Measurements from ENCODE around the gene KBTBD12.
"Not testable (repeated sequence)": the region's sequence is repeated elsewhere in the genome, so short reads cannot be mapped to it uniquely, and the experiment has no call there.

Gene KBTBD12

DNA sequence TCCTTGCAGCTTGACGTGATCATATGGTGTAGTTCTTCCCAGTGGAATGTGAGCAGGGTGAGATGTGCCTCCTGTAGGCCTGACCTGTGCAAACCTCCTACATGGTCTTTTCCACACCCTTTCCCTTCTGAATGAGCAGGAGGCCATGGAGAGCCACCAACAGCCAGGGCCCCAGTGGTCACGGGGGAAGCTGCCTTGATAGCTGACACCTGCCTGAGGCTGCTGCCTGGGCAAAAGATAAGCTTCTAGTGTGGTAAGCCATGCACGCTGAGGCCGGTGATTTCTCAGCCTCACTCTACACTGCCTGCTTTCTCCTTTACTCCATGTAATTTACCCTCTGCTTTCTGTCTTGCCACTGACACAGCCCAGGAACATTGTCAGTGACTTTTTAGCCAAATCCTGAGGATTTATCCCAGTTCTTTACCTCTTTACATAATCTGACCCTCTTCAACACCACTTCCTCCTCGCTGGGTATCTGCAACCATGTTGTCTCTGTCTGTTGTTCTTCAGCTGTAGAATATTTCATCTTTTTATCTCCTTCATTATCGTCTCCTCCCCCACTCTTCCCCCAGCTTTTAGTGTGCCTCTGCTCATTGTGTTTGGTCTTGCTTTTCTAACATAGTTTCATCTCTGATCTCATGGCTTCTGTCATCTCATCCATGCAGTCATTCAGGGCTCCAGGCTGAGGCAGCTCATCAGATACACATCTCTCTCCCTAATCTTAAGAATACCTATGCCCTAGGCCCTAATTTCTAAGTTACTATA is 11.2 kb upstream of the KBTBD12 start:
- no peak for DNase-seq

DNA sequence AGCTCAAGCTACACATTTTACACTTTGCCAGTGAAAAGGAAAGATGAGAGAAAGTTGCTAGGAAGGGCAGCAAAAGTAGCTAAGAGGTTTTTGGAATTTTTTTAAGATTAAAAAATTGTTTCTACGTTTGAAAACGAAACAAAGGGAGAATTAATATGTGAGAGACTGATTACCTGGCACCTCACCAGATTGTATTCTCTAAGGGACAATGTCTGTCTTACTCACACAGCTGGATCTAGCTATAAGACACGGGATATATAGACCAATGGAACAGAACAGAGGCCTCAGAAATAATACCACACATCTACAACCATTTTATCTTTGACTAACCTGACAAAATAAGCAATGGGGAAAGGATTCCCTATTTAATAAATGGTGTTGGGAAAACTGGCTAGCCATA is 9.5 kb upstream of the KBTBD12 start:
- DNase-seq, result no peak

- not testable (repeated sequence) for DNase-seq
Measured at GRCh38 chr3:127906653-127907052, 8.4 kb upstream of the KBTBD12 start.

DNA sequence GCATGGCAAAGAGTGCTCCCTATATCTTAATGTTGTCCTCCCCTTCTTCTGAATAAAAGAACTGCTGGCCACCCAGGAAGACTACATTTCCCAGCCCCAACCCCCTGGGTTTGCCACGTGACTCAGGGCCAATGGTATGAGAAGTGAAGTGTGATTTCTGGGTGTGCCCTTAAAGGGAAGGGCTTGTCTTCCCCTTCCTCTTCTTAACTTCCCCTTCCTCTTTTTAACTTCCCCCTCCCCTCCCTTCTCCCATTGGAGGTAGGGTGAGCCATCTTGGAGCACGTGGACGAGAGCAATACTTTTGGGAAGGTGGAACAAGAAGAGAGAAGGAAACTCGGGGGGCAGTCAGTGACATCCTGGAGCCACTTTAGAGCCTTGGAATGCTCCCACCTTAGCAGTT is 6.8 kb upstream of the KBTBD12 start:
- DNase-seq, result no peak

DNA sequence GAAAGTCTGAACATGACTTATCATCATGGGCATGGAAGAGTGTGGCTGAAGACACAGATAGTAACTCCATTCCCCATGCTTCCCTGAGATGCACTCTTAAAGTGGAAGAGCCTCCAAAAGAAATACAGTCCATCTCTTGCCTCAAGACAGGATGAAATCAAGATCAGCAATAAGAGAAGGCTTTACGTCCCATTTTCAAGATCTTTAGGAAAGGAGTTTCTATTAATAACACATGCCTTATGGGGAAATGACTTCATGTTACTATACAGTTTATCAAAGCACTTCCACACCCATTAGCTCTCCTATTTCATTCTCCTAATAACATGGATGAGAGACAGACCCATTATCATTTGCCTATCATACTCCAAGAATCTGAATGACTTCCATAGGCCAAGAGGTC is 6.1 kb upstream of the KBTBD12 start:
- DNase-seq, result no peak

DNA sequence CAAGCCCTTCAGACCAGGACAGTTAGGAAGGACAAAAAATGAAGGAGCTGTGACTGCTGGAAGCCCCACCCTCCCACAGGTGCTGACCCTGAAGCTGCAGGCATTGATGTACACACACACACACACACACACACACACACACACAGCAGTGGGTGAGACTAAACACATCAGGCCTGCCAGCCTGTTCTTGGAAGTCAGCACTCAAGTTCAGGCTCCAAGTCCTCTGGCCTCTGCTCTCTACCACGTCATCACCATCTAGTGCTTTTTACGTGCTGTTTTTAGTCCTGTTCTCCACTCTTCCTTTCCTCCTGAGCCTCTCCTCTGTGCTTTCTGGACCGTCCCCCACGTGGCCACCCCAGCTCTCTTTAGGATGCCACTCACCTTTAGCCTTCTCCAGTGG is 5.4 kb upstream of the KBTBD12 start:
- DNase-seq, result no peak

DNA sequence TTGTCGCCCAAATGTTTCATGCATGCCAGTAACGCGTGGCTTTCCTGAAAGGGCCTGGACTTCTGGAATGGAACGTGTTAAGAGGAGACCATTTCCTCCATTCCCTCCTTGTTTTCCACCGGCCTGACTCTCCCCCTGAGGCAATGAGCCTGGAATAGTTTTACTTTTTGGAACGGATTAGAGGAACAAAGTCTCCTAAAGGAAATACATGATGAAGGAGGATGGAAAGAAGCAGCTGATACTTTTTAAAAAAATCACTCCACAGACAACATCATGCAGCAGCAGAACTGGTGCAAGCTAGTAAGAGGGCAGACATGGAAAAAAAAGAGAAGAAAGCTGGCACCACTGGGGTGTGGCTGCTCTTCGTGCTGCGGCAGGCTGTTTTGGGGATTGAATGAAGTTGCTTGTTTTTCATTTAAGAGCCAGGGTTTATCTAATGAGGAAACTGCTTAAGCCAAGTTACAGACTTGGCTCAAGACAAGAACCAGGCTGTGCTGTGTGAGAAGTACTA is 3.6 kb upstream of the KBTBD12 start:
- DNase-seq, result no peak

DNA sequence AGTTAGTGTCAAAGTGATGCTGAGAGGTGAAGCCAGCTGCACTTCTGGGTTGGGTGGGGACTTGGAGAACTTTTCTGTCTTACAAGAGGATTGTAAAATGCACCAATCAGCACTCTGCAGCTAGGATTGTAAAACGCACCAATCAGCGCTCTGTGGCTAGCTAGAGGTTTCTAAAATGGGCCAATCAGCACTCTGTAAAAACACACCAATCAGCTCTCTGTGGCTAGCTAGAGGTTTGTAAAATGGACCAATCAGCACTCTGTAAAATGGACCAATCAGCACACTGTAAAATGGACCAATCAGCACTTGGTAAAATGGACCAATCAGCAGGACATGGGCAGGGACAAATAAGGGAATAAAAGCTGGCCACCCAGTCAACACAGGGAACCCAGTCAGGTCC is 1.2 kb upstream of the KBTBD12 start:
- not testable (repeated sequence) for DNase-seq

DNA sequence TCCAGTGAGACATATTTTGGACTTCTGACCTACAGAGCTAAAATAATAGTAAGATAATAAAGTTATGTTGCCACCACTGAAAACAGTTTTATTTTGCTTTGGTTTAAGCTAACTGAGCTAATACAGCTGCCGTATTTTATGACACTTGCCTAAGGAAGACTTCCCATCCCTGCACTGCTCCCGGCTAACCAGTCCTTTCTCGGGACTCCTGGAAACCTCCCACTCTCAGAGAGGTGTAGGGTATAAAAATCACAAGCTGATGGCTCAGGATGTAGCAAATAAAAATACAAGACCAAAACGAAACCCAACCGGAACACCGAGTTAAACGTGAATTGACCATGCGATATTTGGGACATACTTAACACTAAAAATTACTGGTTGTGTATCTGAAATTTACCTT is 448 bp upstream of the KBTBD12 start:
- DNase-seq, result no peak

DNA sequence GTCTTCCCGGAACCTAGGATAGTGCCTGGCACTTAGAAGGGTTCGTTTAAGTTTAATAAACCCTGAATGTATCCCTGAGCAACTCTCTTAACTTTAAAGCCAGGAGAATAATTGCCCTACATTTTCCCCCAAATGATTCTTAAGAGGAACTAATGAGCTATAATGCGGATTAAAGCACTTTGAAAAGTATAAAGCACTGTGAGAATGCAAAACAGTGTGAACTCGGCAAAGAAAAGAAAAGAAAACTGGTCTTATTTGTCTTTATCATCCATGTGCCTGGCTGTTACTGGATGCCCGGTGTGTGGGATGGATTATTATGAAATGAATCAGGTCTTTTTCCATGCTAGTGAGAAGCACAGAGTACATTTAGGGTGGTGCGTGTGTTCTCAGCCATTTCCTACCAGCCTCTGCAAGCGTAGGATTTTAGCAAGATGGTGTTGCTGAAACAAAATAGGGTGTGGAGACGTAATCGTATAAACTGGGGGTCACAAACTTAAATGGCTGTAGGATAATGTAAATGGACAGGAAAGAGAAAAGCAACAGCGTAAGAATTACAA is 983 bp downstream of the KBTBD12 start:
- DNase-seq, result no peak

GRCh38 chr3:127920738-127921137 is 5.7 kb downstream of the KBTBD12 start:
- DNase-seq, result no peak

- DNase-seq, result no peak
Measured at GRCh38 chr3:127923611-127924010, 8.6 kb downstream of the KBTBD12 start.

GRCh38 chr3:127925384-127925783 is 10.4 kb downstream of the KBTBD12 start:
- DNase-seq, result no peak

DNA sequence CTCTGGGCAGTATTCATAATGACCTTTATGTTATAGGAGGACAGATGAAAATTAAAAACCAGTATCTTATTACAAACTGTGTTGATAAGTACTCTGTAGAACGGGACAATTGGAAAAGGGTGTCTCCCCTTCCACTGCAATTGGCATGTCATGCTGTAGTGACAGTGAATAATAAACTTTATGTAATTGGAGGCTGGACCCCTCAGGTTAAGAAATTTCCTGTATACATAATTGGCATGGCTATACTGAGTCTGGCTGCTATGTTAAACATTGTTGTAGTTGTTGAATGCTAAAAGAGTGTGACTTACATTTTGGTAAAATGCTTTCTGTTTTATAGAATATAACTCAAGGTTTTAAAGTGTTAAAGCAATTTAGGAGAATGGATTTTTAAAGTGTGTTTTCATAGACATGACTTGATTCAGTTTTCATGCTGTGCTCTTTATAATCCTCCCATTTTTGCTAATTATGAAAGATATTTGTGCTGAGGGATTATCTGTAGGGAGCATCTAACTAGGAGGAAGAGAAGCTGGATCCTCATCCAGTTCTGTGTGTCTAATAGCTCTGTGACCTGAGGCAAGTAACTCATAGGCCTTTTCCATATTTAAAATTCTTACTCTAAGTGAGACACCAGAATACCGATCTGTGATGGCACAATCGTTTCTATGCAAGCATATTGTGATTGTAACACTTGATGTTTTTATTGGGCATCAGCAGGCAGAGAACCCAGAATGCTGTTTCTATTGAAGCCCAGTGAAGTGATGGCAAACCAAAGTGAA is 13.0 kb downstream of the KBTBD12 start:
- DNase-seq, result no peak

- no peak for DNase-seq
Measured at GRCh38 chr3:127929818-127930413, 14.9 kb downstream of the KBTBD12 start.

- no peak for DNase-seq
Measured at GRCh38 chr3:127933396-127933795, 18.4 kb downstream of the KBTBD12 start.

DNA sequence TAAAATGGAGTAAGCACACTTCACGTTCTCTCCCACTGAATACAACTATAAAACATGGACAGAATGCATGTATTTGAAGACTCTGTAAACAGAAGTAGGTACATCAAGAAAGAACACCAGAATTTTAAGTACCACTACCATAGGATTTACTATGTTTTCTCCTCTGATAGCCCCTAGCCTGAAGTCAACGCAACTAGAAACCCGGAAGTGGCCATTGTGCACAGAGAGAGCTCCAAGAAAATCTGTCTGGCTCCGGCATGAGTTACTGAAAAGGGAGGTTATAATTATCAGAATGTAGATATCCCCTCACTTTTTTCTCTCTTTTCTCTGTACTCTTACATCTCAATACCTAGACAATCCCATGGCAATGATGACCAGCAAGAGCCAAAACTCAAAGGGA is 23.8 kb downstream of the KBTBD12 start:
- DNase-seq, result no peak

- DNase-seq, result no peak
Measured at GRCh38 chr3:127940116-127940515, 25.1 kb downstream of the KBTBD12 start.

DNA sequence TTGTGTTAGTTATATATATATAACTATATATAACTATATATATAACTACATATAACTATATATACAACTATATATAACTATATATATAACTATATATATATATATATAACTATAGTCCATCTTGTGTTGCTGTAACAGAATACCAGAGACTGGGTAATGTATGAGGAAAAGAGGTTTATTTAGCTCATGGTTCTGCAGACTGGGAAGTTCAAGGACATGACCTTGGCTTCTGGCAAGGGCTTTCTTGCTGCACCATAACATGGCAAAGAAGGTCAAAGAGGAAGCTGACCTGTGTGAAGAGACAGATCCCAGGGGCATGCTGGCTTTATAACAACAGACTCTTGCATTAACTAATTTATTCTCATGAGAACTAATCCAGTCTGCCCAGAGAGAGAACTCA is 27.6 kb downstream of the KBTBD12 start:
- DNase-seq, result no peak

GRCh38 chr3:127948211-127948610 is 33.2 kb downstream of the KBTBD12 start:
- no peak for DNase-seq

GRCh38 chr3:127949446-127950055 is 34.5 kb downstream of the KBTBD12 start:
- DNase-seq, result no peak

DNA sequence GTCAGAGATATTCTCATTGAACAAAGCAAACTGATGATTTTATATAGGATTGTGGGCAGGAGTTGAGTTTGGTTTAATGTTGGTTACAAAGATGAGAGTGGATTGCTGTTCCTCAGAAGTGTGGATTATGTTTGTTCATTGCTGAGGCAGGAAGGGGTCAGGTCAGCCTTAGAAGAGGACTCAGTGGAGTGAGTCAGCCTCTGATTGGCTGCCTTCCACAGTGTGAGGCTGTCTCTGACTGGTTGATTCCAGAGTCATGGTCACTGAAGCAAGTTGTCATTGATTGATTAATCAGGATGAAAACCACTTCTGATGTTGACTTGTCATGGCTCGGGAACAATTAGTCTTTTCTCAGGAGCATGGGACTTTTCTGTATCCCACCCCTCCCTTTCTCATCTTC is 36.2 kb downstream of the KBTBD12 start:
- no peak for DNase-seq
